Measurements from ENCODE around the gene CCDC73. TPM values are rescaled to one million over a fixed set of nuclear protein-coding genes. Genes with fewer than 3 reads are reported as not detected.
"Not testable (repeated sequence)": the region's sequence is repeated elsewhere in the genome, so short reads cannot be mapped to it uniquely, and the experiment has no call there.

The CCDC73 gene
- total RNA-seq, 4 donors from 2014 or later, result 0.55 TPM; not detected in 3

GRCh38 chr11:32779136-32779535, 15.3 kb downstream of the CCDC73 start:
- H3K4me3 ChIP-seq, result no peak overlapping the region
- H3K9me3 ChIP-seq, result no peaks in the 10 kb centered on the region
- intact Hi-C loops (cut with DNase I; ENCODE audit: low total_unique reads), result no loop called here
- H3K27me3 ChIP-seq, result no peaks in the 10 kb centered on the region
- DNase-seq, result no peak
- no peaks in the 10 kb centered on the region for H3K4me1 ChIP-seq
- no peaks in the 10 kb centered on the region for H3K36me3 ChIP-seq
- TF ChIP-seq POLR2A (IDR thresholded peaks at IDR 0.05) (no peak), CTCF (IDR thresholded peaks at IDR 0.05) (no peak)
- no peak overlapping the region for H3K27ac ChIP-seq

GRCh38 chr11:32775908-32776307, 18.6 kb downstream of the CCDC73 start:
- no peak overlapping the region for H3K4me3 ChIP-seq
- intact Hi-C loops (cut with DNase I; ENCODE audit: low total_unique reads), result no loop called here
- H3K9me3 ChIP-seq, result no peaks in the 10 kb centered on the region
- H3K4me1 ChIP-seq, result no peaks in the 10 kb centered on the region
- no peak overlapping the region for H3K27ac ChIP-seq
- no peaks in the 10 kb centered on the region for H3K36me3 ChIP-seq
- TF ChIP-seq POLR2A (IDR thresholded peaks at IDR 0.05), result no peak
- no peak for TF ChIP-seq CTCF (IDR thresholded peaks at IDR 0.05)
- H3K27me3 ChIP-seq, result no peaks in the 10 kb centered on the region
- DNase-seq, result no peak

DNA sequence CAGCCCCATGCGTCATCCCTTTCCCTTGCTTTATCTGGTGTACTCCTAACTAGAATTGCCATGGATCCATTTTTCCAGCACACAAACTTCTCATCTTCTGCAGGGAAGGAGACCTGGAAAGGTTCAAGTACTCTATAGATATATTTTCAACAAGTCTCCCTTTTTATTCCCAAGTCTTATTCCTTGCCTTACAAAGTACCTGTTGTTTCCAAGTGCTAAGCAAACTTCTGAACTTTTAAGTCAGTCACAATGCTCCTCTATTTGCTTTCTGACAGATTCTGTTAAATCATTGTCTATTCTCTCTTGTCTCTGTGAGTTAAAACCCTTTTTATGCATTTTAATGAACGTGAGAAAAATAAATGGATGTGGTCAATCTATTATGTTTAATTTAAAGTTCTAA, 20.4 kb downstream of the CCDC73 start:
- no peaks in the 10 kb centered on the region for H3K36me3 ChIP-seq
- no peak overlapping the region for H3K27ac ChIP-seq
- no peak for TF ChIP-seq CTCF (IDR thresholded peaks at IDR 0.05)
- no peak for TF ChIP-seq POLR2A (IDR thresholded peaks at IDR 0.05)
- DNase-seq, result no peak
- H3K27me3 ChIP-seq, result no peaks in the 10 kb centered on the region
- intact Hi-C loops (cut with DNase I; ENCODE audit: low total_unique reads), result no loop called here
- no peaks in the 10 kb centered on the region for H3K4me1 ChIP-seq
- H3K9me3 ChIP-seq, result no peaks in the 10 kb centered on the region
- no peak overlapping the region for H3K4me3 ChIP-seq

- H3K36me3 ChIP-seq, result no peaks in the 10 kb centered on the region
- intact Hi-C loops (cut with DNase I; ENCODE audit: low total_unique reads), result no loop called here
Observed at GRCh38 chr11:32772731-32773130, 21.7 kb downstream of the CCDC73 start.

GRCh38 chr11:32761774-32762173, 32.7 kb downstream of the CCDC73 start:
- H3K4me3 ChIP-seq; H3K27me3 ChIP-seq; H3K9me3 ChIP-seq; H3K4me1 ChIP-seq; H3K36me3 ChIP-seq; intact Hi-C loops (cut with DNase I; ENCODE audit: low total_unique reads); DNase-seq; H3K27ac ChIP-seq: not testable (repeated sequence)

More at GRCh38 chr11:32772731-32773130, 21.7 kb downstream of the CCDC73 start:
- TF ChIP-seq CTCF (IDR thresholded peaks at IDR 0.05) (no peak), POLR2A (IDR thresholded peaks at IDR 0.05) (no peak)
- Histone ChIP-seq H3K4me3 (no peak overlapping the region), H3K27ac (no peak overlapping the region), H3K27me3 (no peaks in the 10 kb centered on the region), H3K4me1 (no peaks in the 10 kb centered on the region), H3K9me3 (no peaks in the 10 kb centered on the region)
- no peak for DNase-seq

DNA sequence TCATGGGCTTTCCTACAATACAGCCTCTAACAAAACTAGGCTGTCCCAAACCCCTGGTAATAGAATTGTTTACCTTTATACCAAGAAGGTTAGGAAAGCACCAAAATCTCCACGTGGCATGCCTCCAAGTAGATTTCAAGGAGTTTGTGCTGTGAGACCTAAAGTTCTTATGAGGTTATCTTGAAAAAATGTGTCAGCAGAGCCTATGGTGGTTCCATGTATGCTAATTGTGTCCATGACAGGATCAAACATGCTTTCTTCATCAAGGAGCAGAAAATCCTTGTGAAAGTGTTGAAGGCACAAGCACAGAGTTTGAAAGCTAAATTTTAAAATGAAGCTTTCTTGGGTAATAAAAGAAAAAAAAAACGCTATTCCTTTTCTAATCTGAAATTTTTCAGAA, 36.2 kb downstream of the CCDC73 start:
- intact Hi-C loops (cut with DNase I; ENCODE audit: low total_unique reads), result no loop called here
- H3K9me3 ChIP-seq, result no peaks in the 10 kb centered on the region
- DNase-seq, result no peak
- H3K27me3 ChIP-seq, result no peaks in the 10 kb centered on the region
- TF ChIP-seq CTCF (IDR thresholded peaks at IDR 0.05) (no peak), POLR2A (IDR thresholded peaks at IDR 0.05) (no peak)
- H3K27ac ChIP-seq, result no peak overlapping the region
- no peak overlapping the region for H3K4me3 ChIP-seq
- H3K4me1 ChIP-seq, result no peaks in the 10 kb centered on the region
- no peaks in the 10 kb centered on the region for H3K36me3 ChIP-seq

DNA sequence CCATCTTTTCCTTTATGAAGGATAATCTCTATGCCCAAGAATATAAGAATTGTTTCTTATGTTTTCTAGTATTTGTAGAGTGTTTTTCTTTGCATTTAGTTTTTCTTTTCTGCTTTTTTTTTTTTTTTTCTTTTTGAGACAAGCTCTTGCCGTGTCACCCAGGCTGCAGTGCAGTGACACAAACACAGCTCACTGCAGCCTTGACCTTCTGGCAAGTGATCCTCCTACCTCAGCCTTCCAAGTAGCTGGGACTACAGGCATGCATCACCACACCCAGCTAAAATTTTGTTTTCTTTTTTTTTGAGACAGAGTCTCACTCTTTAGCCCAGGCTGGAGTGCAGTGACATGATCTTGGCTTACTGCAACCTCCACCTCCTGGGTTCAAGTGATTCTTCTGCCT, 41.3 kb downstream of the CCDC73 start:
- H3K4me1 ChIP-seq; H3K9me3 ChIP-seq; H3K36me3 ChIP-seq; DNase-seq; H3K27me3 ChIP-seq; intact Hi-C loops (cut with DNase I; ENCODE audit: low total_unique reads); H3K27ac ChIP-seq; H3K4me3 ChIP-seq: not testable (repeated sequence)

All from uterus (tissue), 4 donors.